ENCODE measurements around the gene SYNGR3. TPM values are rescaled to one million over a fixed set of nuclear protein-coding genes. Genes with fewer than 3 reads are reported as not detected.

Gene SYNGR3
- total RNA-seq, 2 experiments from 2014 or later = 4.8 to 5.9 TPM

- H3K9me3 Mint-ChIP-seq (ENCODE audit: low read depth) = no peaks in the 10 kb centered on the region
- DNase-seq (no peak), ATAC-seq (no peak)
- CTCF ChIA-PET = no interaction called here
- H3K36me3 Mint-ChIP-seq (ENCODE audit: low read depth) = no peaks in the 10 kb centered on the region
- no peaks in the 10 kb centered on the region for H3K27me3 Mint-ChIP-seq
- H3K27ac Mint-ChIP-seq = no peak overlapping the region
- POLR2A ChIA-PET = interaction anchor here (0.6 kb wide), 1 partner anchor 28 kb away, joined by 3 read pairs; no protein-coding TSS in a partner anchor
- H3K4me3 Mint-ChIP-seq = no peak overlapping the region
- intact Hi-C loops (cut with DNase I, micrococcal nuclease) = no loop called here
- H3K4me1 Mint-ChIP-seq = no peaks in the 10 kb centered on the region
These were observed 50.4 kb downstream of the SYNGR3 start for GRCh38 chr16:2040041-2040786.

- Mint-ChIP-seq H3K9me3 (ENCODE audit: low read depth) (no peaks in the 10 kb centered on the region), H3K4me1 (no peaks in the 10 kb centered on the region), H3K27me3 (no peaks in the 10 kb centered on the region), H3K4me3 (no peak overlapping the region), H3K36me3 (ENCODE audit: low read depth) (no peaks in the 10 kb centered on the region), H3K27ac (no peak overlapping the region)
- ChIA-PET POLR2A (interaction anchor here (0.6 kb wide), 1 partner anchor 27 kb away, joined by 3 read pairs; no protein-coding TSS in a partner anchor), CTCF (interaction anchor here (0.6 kb wide), 2 partner anchors 107 to 475 kb away, joined by 3 read pairs; no protein-coding TSS in a partner anchor)
- ATAC-seq (no peak), DNase-seq (no peak)
- intact Hi-C loops (cut with DNase I, micrococcal nuclease) = no loop called here
These were observed 51.2 kb downstream of the SYNGR3 start for GRCh38 chr16:2040787-2041522.

- ATAC-seq (no peak), DNase-seq (no peak)
- intact Hi-C loops (cut with DNase I, micrococcal nuclease) = no loop called here
- ChIA-PET CTCF (no interaction called here), POLR2A (no interaction called here)
- H3K27me3 Mint-ChIP-seq = no peaks in the 10 kb centered on the region
- H3K4me3 Mint-ChIP-seq = no peak overlapping the region
- H3K36me3 Mint-ChIP-seq (ENCODE audit: low read depth) = peaks cover 1% of the 10 kb centered on the region
- no peak overlapping the region for H3K27ac Mint-ChIP-seq
- H3K9me3 Mint-ChIP-seq (ENCODE audit: low read depth) = no peaks in the 10 kb centered on the region
- H3K4me1 Mint-ChIP-seq = peaks cover 8% of the 10 kb centered on the region
These were observed 52.6 kb downstream of the SYNGR3 start for GRCh38 chr16:2042171-2042985.

GRCh38 chr16:2042986-2043666 is 53.4 kb downstream of the SYNGR3 start:
- no peak overlapping the region for H3K27ac Mint-ChIP-seq

More at GRCh38 chr16:2042986-2043666, 53.4 kb downstream of the SYNGR3 start:
- no peaks in the 10 kb centered on the region for H3K27me3 Mint-ChIP-seq
- H3K4me3 Mint-ChIP-seq = no peak overlapping the region
- H3K4me1 Mint-ChIP-seq = peaks cover 8% of the 10 kb centered on the region
- DNase-seq = no peak
- ChIA-PET POLR2A (no interaction called here), CTCF (no interaction called here)
- H3K36me3 Mint-ChIP-seq (ENCODE audit: low read depth) = peaks cover 1% of the 10 kb centered on the region
- H3K9me3 Mint-ChIP-seq (ENCODE audit: low read depth) = no peaks in the 10 kb centered on the region
- no peak for ATAC-seq
- intact Hi-C loops (cut with DNase I, micrococcal nuclease) = no loop called here

Other genes with a start within 250 kb of the SYNGR3 start
- 10 to 100 TPM; 23.7 to 43.6 TPM for gene NME3, start 218.4 kb upstream of the SYNGR3 start, total RNA-seq
- gene EME2, start 217.2 kb upstream of the SYNGR3 start, total RNA-seq = 10 to 100 TPM; 13.1 to 18.4 TPM
- 100 to 1,000 TPM; 146 to 175 TPM for gene MRPS34, start 216.8 kb upstream of the SYNGR3 start, total RNA-seq
- gene SPSB3, start 207.4 kb upstream of the SYNGR3 start, total RNA-seq = 10 to 100 TPM; 12.5 to 13.6 TPM
- gene NUBP2, start 207.0 kb upstream of the SYNGR3 start, total RNA-seq = 10 to 100 TPM; 34.4 to 42.4 TPM
- gene IGFALS, start 196.3 kb upstream of the SYNGR3 start, total RNA-seq = not detected
- gene HAGH, start 163.1 kb upstream of the SYNGR3 start, total RNA-seq = 10 to 100 TPM; 20.9 to 25.0 TPM
- 10 to 100 TPM; 11.6 to 11.9 TPM for gene FAHD1, start 162.8 kb upstream of the SYNGR3 start, total RNA-seq
- under 1 TPM; 0.14 to 0.21 TPM for gene MEIOB, start 117.8 kb upstream of the SYNGR3 start, total RNA-seq
- not detected for gene HS3ST6, start 71.6 kb upstream of the SYNGR3 start, total RNA-seq
- 10 to 100 TPM; 17.3 to 21.8 TPM for gene MSRB1, start 46.8 kb upstream of the SYNGR3 start, total RNA-seq
- gene RPL3L, start 35.3 kb upstream of the SYNGR3 start, total RNA-seq = not detected
- gene NDUFB10, start 30.4 kb upstream of the SYNGR3 start, total RNA-seq = 100 to 1,000 TPM; 113 to 118 TPM
- gene RPS2, start 25.1 kb upstream of the SYNGR3 start, total RNA-seq = 1,000 to 10,000 TPM; 5,351 to 6,287 TPM
- gene RNF151, start 23.1 kb upstream of the SYNGR3 start, total RNA-seq = not detected
- 10 to 100 TPM; 47.4 to 48.6 TPM for gene TBL3, start 17.9 kb upstream of the SYNGR3 start, total RNA-seq
- not detected for gene NOXO1, start 8.5 kb upstream of the SYNGR3 start, total RNA-seq
- 10 to 100 TPM; 25.0 to 25.8 TPM for gene GFER, start 5.8 kb upstream of the SYNGR3 start, total RNA-seq
- gene ZNF598, start 19.9 kb downstream of the SYNGR3 start, total RNA-seq = 10 to 100 TPM; 64.6 to 69.8 TPM
- 1 to 10 TPM; 2.0 to 2.8 TPM for gene NPW, start 29.8 kb downstream of the SYNGR3 start, total RNA-seq
- 1 to 10 TPM; 1.9 to 2.7 TPM for gene NHERF2, start 36.9 kb downstream of the SYNGR3 start, total RNA-seq
- gene NTHL1, start 57.9 kb downstream of the SYNGR3 start, total RNA-seq = 10 to 100 TPM; 22.6 to 26.1 TPM
- 10 to 100 TPM; 49.6 to 72.9 TPM for gene TSC2, start 58.0 kb downstream of the SYNGR3 start, total RNA-seq
- 10 to 100 TPM; 64.3 to 71.2 TPM for gene PKD1, start 145.9 kb downstream of the SYNGR3 start, total RNA-seq
- gene RAB26, start 158.7 kb downstream of the SYNGR3 start, total RNA-seq = under 1 TPM in 1 of 2 experiments, not detected in 1; 0.21 TPM
- gene TRAF7, start 165.8 kb downstream of the SYNGR3 start, total RNA-seq = 10 to 100 TPM; 70.7 to 93.7 TPM
- gene CASKIN1, start 206.6 kb downstream of the SYNGR3 start, total RNA-seq = 1 to 10 TPM in 1 of 2 experiments, under 1 TPM in 1; 0.98 to 1.3 TPM
- 10 to 100 TPM; 61.3 to 76.1 TPM for gene MLST8, start 215.5 kb downstream of the SYNGR3 start, total RNA-seq
- gene BRICD5, start 220.9 kb downstream of the SYNGR3 start, total RNA-seq = 1 to 10 TPM; 8.0 to 8.8 TPM
- 10 to 100 TPM; 11.5 to 15.0 TPM for gene PGP, start 224.9 kb downstream of the SYNGR3 start, total RNA-seq
- gene E4F1, start 233.6 kb downstream of the SYNGR3 start, total RNA-seq = 10 to 100 TPM; 18.0 to 18.6 TPM
- gene DNASE1L2, start 246.5 kb downstream of the SYNGR3 start, total RNA-seq = under 1 TPM; 0.51 to 0.55 TPM

Data from activated CD4-positive, alpha-beta T cell treated with anti-CD3 and anti-CD28 coated beads for 36 hours (primary cell).